ENCODE data around the gene PPP3CA. TPM values are rescaled to one million over a fixed set of nuclear protein-coding genes. Genes with fewer than 3 reads are reported as not detected.
A peak's percentile ranks its signal among the peaks of the same experiment; 100 is the strongest.

The PPP3CA gene
- total and polyA plus RNA-seq, 4 donors: 13.5 to 72.0 (median 30.7) TPM

GRCh38 chr4:101306225-101306624, 41.1 kb downstream of the PPP3CA start:
- H3K4me1 ChIP-seq (ENCODE audit: control insufficient read depth in 5 of 5, insufficient read depth in 5 of 5, low read length in 5 of 5): peaks cover 0 to 16% (median 1%) of the 10 kb centered on the region in 5 donors
- DNase-seq (peak; percentile 29 to 66 (median 46)), ATAC-seq (ENCODE audit: insufficient read depth, low FRiP score) (peak; percentile 75)
- H3K4me3 ChIP-seq: no peak overlapping the region
- TF ChIP-seq, protein P1, sequence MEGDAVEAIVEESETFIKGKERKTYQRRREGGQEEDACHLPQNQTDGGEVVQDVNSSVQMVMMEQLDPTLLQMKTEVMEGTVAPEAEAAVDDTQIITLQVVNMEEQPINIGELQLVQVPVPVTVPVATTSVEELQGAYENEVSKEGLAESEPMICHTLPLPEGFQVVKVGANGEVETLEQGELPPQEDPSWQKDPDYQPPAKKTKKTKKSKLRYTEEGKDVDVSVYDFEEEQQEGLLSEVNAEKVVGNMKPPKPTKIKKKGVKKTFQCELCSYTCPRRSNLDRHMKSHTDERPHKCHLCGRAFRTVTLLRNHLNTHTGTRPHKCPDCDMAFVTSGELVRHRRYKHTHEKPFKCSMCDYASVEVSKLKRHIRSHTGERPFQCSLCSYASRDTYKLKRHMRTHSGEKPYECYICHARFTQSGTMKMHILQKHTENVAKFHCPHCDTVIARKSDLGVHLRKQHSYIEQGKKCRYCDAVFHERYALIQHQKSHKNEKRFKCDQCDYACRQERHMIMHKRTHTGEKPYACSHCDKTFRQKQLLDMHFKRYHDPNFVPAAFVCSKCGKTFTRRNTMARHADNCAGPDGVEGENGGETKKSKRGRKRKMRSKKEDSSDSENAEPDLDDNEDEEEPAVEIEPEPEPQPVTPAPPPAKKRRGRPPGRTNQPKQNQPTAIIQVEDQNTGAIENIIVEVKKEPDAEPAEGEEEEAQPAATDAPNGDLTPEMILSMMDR (IDR thresholded peaks at IDR 0.05; ENCODE audit: control extremely low read depth, extremely low read depth): no peak
- WGBS, 2 donors: 38 to 50% methylated on average over 3 of the region's 3 CpGs
- no peaks in the 10 kb centered on the region for H3K9me3 ChIP-seq (ENCODE audit: control insufficient read depth in 4 of 4, insufficient read depth in 3 of 4, low read length in 3 of 4)
- H3K27me3 ChIP-seq (ENCODE audit: control insufficient read depth in 3 of 3, insufficient read depth in 3 of 3, low read length in 2 of 3): no peaks in the 10 kb centered on the region
- H3K9ac ChIP-seq (ENCODE audit: insufficient read depth in 1 of 2, low read length in 2 of 2): no peak overlapping the region
- peak overlapping the region in 1 of 2 donors; percentile 52 for H3K27ac ChIP-seq (ENCODE audit: low read depth in 1 of 2, low read length in 1 of 2)
- H3K36me3 ChIP-seq (ENCODE audit: control insufficient read depth in 4 of 4, insufficient read depth in 4 of 4, low read length in 4 of 4): no peaks in the 10 kb centered on the region

- H3K27ac ChIP-seq (ENCODE audit: low read depth in 1 of 2, low read length in 1 of 2): no peak overlapping the region
- 47 to 67% methylated on average over 2 of the region's 2 CpGs for WGBS, 2 donors
- peaks cover 0 to 12% (median 1%) of the 10 kb centered on the region in 5 donors for H3K4me1 ChIP-seq (ENCODE audit: control insufficient read depth in 5 of 5, insufficient read depth in 5 of 5, low read length in 5 of 5)
- H3K27me3 ChIP-seq (ENCODE audit: control insufficient read depth in 3 of 3, insufficient read depth in 3 of 3, low read length in 2 of 3): no peaks in the 10 kb centered on the region
- H3K9ac ChIP-seq (ENCODE audit: insufficient read depth in 1 of 2, low read length in 2 of 2): no peak overlapping the region
- H3K4me3 ChIP-seq: no peak overlapping the region
- TF ChIP-seq, protein P1 (IDR thresholded peaks at IDR 0.05; ENCODE audit: control extremely low read depth, extremely low read depth): no peak
- ATAC-seq (ENCODE audit: insufficient read depth, low FRiP score): no peak
- H3K36me3 ChIP-seq (ENCODE audit: control insufficient read depth in 4 of 4, insufficient read depth in 4 of 4, low read length in 4 of 4): no peaks in the 10 kb centered on the region
- H3K9me3 ChIP-seq (ENCODE audit: control insufficient read depth in 4 of 4, insufficient read depth in 3 of 4, low read length in 3 of 4): no peaks in the 10 kb centered on the region
- no peak for DNase-seq
These were observed 42.4 kb downstream of the PPP3CA start for GRCh38 chr4:101304916-101305315.

DNA sequence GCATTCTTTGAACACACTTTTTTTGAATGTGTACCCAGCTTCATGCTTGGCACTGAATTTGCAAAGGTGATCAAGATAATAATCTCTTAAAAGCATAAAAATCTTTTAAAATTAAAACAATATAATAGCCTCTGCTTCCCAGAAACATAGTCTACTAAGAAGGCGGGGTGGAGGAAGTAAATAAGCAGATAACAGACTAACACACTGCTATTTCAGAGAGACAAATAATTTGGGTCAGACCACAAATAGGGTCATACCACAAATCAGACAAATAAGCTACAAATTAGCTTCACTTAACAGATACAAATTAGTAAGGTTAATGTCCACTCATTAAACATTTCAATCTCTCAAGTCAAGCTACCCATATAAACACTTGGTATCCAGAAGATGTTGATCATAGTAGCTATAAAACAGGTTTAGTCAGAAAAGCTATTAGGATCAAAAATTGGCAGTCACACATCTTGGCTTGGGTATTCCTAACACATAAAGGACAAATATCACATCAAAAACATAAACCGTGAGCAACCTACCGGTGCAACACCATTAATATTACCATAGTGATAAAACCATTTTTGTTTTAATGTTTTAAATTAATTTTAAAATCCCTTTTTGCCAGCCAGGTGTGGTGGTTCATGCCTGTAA, 47.3 kb downstream of the PPP3CA start:
- H3K4me1 ChIP-seq (ENCODE audit: control insufficient read depth in 5 of 5, insufficient read depth in 5 of 5, low read length in 5 of 5): peaks cover 0 to 2% (median 0%) of the 10 kb centered on the region in 5 donors
- H3K27me3 ChIP-seq (ENCODE audit: control insufficient read depth in 3 of 3, insufficient read depth in 3 of 3, low read length in 2 of 3): no peaks in the 10 kb centered on the region
- H3K36me3 ChIP-seq (ENCODE audit: control insufficient read depth in 4 of 4, insufficient read depth in 4 of 4, low read length in 4 of 4): no peaks in the 10 kb centered on the region
- ATAC-seq (ENCODE audit: insufficient read depth, low FRiP score): no peak
- TF ChIP-seq, protein P1 (IDR thresholded peaks at IDR 0.05; ENCODE audit: control extremely low read depth, extremely low read depth): no peak
- no peak overlapping the region for H3K27ac ChIP-seq (ENCODE audit: low read depth in 1 of 2, low read length in 1 of 2)
- no peak for DNase-seq
- H3K9me3 ChIP-seq (ENCODE audit: control insufficient read depth in 4 of 4, insufficient read depth in 3 of 4, low read length in 3 of 4): no peaks in the 10 kb centered on the region
- WGBS, 2 donors: 67 to 72% methylated on average over 3 of the region's 3 CpGs
- H3K9ac ChIP-seq (ENCODE audit: insufficient read depth in 1 of 2, low read length in 2 of 2): no peak overlapping the region
- no peak overlapping the region for H3K4me3 ChIP-seq

DNA sequence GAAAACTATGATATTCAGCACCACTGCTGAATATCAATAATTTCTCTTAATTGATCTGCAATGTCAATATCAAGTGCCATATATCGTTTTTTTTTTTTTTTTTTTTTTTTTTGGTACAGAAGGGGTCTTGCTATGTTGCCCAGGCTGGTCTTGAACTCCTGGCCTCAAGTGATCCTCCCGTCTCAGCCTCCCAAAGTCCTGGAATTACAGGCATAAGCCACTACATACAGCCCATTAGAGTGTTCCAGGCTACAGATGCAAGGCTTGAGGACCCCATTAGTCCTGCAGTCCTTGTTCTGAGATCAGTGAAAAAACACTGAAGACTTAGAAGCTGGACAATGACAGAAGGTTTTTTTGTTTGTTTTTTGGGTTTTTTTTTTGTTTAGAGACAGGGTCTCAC, 48.3 kb downstream of the PPP3CA start:
- Histone ChIP-seq H3K27ac (ENCODE audit: low read depth in 1 of 2, low read length in 1 of 2) (no peak overlapping the region), H3K36me3 (ENCODE audit: control insufficient read depth in 4 of 4, insufficient read depth in 4 of 4, low read length in 4 of 4) (no peaks in the 10 kb centered on the region), H3K9me3 (ENCODE audit: control insufficient read depth in 4 of 4, insufficient read depth in 3 of 4, low read length in 3 of 4) (no peaks in the 10 kb centered on the region), H3K4me3 (no peak overlapping the region), H3K27me3 (ENCODE audit: control insufficient read depth in 3 of 3, insufficient read depth in 3 of 3, low read length in 2 of 3) (no peaks in the 10 kb centered on the region), H3K9ac (ENCODE audit: insufficient read depth in 1 of 2, low read length in 2 of 2) (no peak overlapping the region), H3K4me1 (ENCODE audit: control insufficient read depth in 5 of 5, insufficient read depth in 5 of 5, low read length in 5 of 5) (no peaks in the 10 kb centered on the region)
- WGBS, 2 donors: 96 to 97% methylated on average over 2 of the region's 2 CpGs
- TF ChIP-seq, protein P1 (IDR thresholded peaks at IDR 0.05; ENCODE audit: control extremely low read depth, extremely low read depth): no peak
- DNase-seq (no peak), ATAC-seq (ENCODE audit: insufficient read depth, low FRiP score) (no peak)
